HEK293T (cell line): ENCODE results near the gene DUSP11.

Experiments used
- ARNT ChIP-seq: fragments of 450-650 bp; IDR thresholded peaks from 2 replicates; pipeline ENCODE4 v1.6.1; 2017; ENCODE audit warnings: mild to moderate bottlenecking
- BHLHE40 ChIP-seq: fragments of 450-650 bp; IDR thresholded peaks from 2 replicates; pipeline ENCODE4 v1.6.1; 2016; ENCODE audit warnings: mild to moderate bottlenecking, moderate library complexity, borderline replicate concordance
- ELF4 ChIP-seq: fragments of 450-650 bp; IDR thresholded peaks from 2 replicates; pipeline ENCODE4 v1.6.1; 2017; ENCODE audit warnings: antibody characterized with exemption
- FOXK2 ChIP-seq: fragments of 450-650 bp; IDR thresholded peaks from 2 replicates; pipeline ENCODE4 v1.6.1; 2016; ENCODE audit warnings: mild to moderate bottlenecking
- FOXM1 ChIP-seq: fragments of 450-650 bp; IDR thresholded peaks from 2 replicates; pipeline ENCODE4 v1.6.1; 2017; ENCODE audit warnings: mild to moderate bottlenecking, borderline replicate concordance
- HDGF ChIP-seq: fragments of 450-650 bp; IDR thresholded peaks from 2 replicates; pipeline ENCODE4 v1.6.1; 2017; ENCODE audit warnings: antibody characterized with exemption, borderline replicate concordance
- NFRKB ChIP-seq: fragments of 450-650 bp; IDR thresholded peaks from 2 replicates; pipeline ENCODE4 v1.6.1; 2016; ENCODE audit warnings: mild to moderate bottlenecking, moderate library complexity
- PKNOX1 ChIP-seq: fragments of 450-650 bp; IDR thresholded peaks from 2 replicates; pipeline ENCODE4 v1.6.1; 2016
- TARDBP ChIP-seq: fragments of 450-650 bp; IDR thresholded peaks from 2 replicates; pipeline ENCODE4 v1.6.1; 2016
- ZNF384 ChIP-seq: fragments of 450-650 bp; IDR thresholded peaks from 2 replicates; pipeline ENCODE4 v1.6.1; 2016

- no peak for TF ChIP-seq FOXK2
- no peak for TF ChIP-seq FOXM1
- TF ChIP-seq TARDBP: no peak
- no peak for TF ChIP-seq PKNOX1
- no peak for TF ChIP-seq BHLHE40
- no peak for TF ChIP-seq ZNF384
- no peak for TF ChIP-seq ELF4
- TF ChIP-seq HDGF: no peak
- TF ChIP-seq NFRKB: no peak
- TF ChIP-seq ARNT: no peak
Measured at GRCh38 chr2:73823416-73823815, 43.5 kb upstream of the DUSP11 start.
